IMR-90 (cell line): ENCODE results near the gene PANK3. TPM values are rescaled to one million over a fixed set of nuclear protein-coding genes. Genes with fewer than 3 reads are reported as not detected.

ENCODE experiments used
- ATAC-seq: fragments of 200-7000 bp; cut with Tn5 transposase; 2 replicates; pipeline ENCODE4 v1.9.1; 2020; ENCODE audit warnings: low read depth, mild to moderate bottlenecking, moderate library complexity
- BruUV-seq: library from RNA; stranded (reverse); fragments of 400-500 nt; replicated peaks from 2 replicates; lab custom pipeline; 2021; lab: Mats Ljungman, UMichigan
- CTCF ChIA-PET: fragments of 300-600 bp; formaldehyde crosslinking; extraction: SDS; loops from one replicate; lab custom pipeline; 2021; ENCODE audit warnings: antibody characterized with exemption; lab: Yijun Ruan, JAX
- POLR2A ChIA-PET: fragments of 300-600 bp; sonication (Branson Sonifier 250); formaldehyde crosslinking; loops from one replicate; lab custom pipeline; 2022; ENCODE audit warnings: antibody characterized with exemption; ENCODE audit not compliant: unreplicated experiment; lab: Charles Lee
- DNase-seq: peaks from one replicate; pipeline ENCODE4 v3.0.0; 2013
- H2AFZ ChIP-seq: replicated peaks from 2 replicates; pipeline ENCODE3; 2013; ENCODE audit warnings: low read length, mild to moderate bottlenecking; ENCODE audit not compliant: poor library complexity
- H2AK5ac ChIP-seq: 2 replicates; pipeline ENCODE4 v1.6.1; 2013; ENCODE audit warnings: low read depth, low read length, inconsistent platforms
- H2AK9ac ChIP-seq: replicated peaks from 2 replicates; pipeline ENCODE3; 2013; ENCODE audit warnings: mild to moderate bottlenecking, low read depth, low read length, moderate library complexity; ENCODE audit not compliant: poor library complexity
- H2BK120ac ChIP-seq: 2 replicates; pipeline ENCODE4 v1.6.1; 2013; ENCODE audit warnings: low read depth, low read length, inconsistent platforms
- H2BK15ac ChIP-seq: 3 replicates; pipeline ENCODE4 v1.6.1; 2013; ENCODE audit warnings: low read depth, low read length, inconsistent platforms
- H2BK20ac ChIP-seq: 2 replicates; pipeline ENCODE4 v1.6.1; 2013; ENCODE audit warnings: low read depth, mild to moderate bottlenecking, inconsistent platforms, low read length, moderate library complexity
- H2BK5ac ChIP-seq: 2 replicates; pipeline ENCODE4 v1.6.1; 2013; ENCODE audit warnings: mild to moderate bottlenecking, low read depth, low read length, inconsistent platforms; ENCODE audit not compliant: poor library complexity, severe bottlenecking
- H3K14ac ChIP-seq: replicated peaks from 2 replicates; pipeline ENCODE4 v1.6.1; 2013; ENCODE audit warnings: low read depth, low read length, inconsistent platforms
- H3K18ac ChIP-seq: 2 replicates; pipeline ENCODE4 v1.6.1; 2013; ENCODE audit warnings: low read depth, low read length, control low read depth
- H3K23ac ChIP-seq: 2 replicates; pipeline ENCODE4 v1.6.1; 2013; ENCODE audit warnings: low read depth, low read length, inconsistent platforms
- H3K27ac ChIP-seq: 2 replicates; pipeline ENCODE4 v1.5.1; 2013; ENCODE audit warnings: mild to moderate bottlenecking, control low read depth, low read length; ENCODE audit not compliant: insufficient read depth
- H3K27me3 ChIP-seq: 2 replicates; pipeline ENCODE4 v1.6.1; 2013; ENCODE audit warnings: low read length; ENCODE audit not compliant: control insufficient read depth, insufficient read depth
- H3K36me3 ChIP-seq: 2 replicates; pipeline ENCODE4 v1.6.1; 2013; ENCODE audit warnings: low read length, mixed read lengths; ENCODE audit not compliant: control insufficient read depth, insufficient read depth
- H3K4ac ChIP-seq: 2 replicates; pipeline ENCODE4 v1.6.1; 2013; ENCODE audit warnings: low read depth, low read length, inconsistent platforms
- H3K4me1 ChIP-seq: 2 replicates; pipeline ENCODE4 v1.6.1; 2013; ENCODE audit warnings: low read length, mixed read lengths; ENCODE audit not compliant: control insufficient read depth, insufficient read depth
- H3K4me2 ChIP-seq: 2 replicates; pipeline ENCODE4 v1.6.1; 2013; ENCODE audit warnings: low read depth, mild to moderate bottlenecking, control low read depth, low read length, moderate library complexity
- H3K4me3 ChIP-seq: 2 replicates; pipeline ENCODE4 v1.5.1; 2013; ENCODE audit warnings: low read depth, mild to moderate bottlenecking, control low read depth, low read length, moderate library complexity; ENCODE audit not compliant: insufficient read depth
- H3K56ac ChIP-seq: 2 replicates; pipeline ENCODE4 v1.6.1; 2013; ENCODE audit warnings: low read length, inconsistent platforms; ENCODE audit not compliant: insufficient read depth; ENCODE audit errors: extremely low read depth
- H3K79me1 ChIP-seq, 2 experiments: 2 replicates each; pipeline ENCODE4 v1.6.1; 2013; ENCODE audit warnings: low read length in 2 of 2, inconsistent platforms in 1 of 2, low read depth in 1 of 2
- H3K9ac ChIP-seq: 2 replicates; pipeline ENCODE4 v1.6.1; 2013; ENCODE audit warnings: low read depth, low read length, control low read depth
- H3K9me1 ChIP-seq: 2 replicates; pipeline ENCODE4 v1.6.1; 2013; ENCODE audit warnings: low read length, inconsistent platforms; ENCODE audit not compliant: insufficient read depth
- H3K9me3 ChIP-seq: 2 replicates; pipeline ENCODE4 v1.6.1; 2013; ENCODE audit warnings: low read length; ENCODE audit not compliant: control insufficient read depth, insufficient read depth
- H4K20me1 ChIP-seq: 2 replicates; pipeline ENCODE4 v1.6.1; 2013; ENCODE audit warnings: low read length, inconsistent platforms; ENCODE audit not compliant: insufficient read depth
- H4K5ac ChIP-seq: 2 replicates; pipeline ENCODE4 v1.6.1; 2013; ENCODE audit warnings: mild to moderate bottlenecking, low read depth, low read length, control low read depth
- H4K8ac ChIP-seq, 2 experiments: 2 replicates each; pipeline ENCODE4 v1.6.1; 2013; ENCODE audit warnings: low read depth in 2 of 2, low read length in 2 of 2, control low read depth in 1 of 2, inconsistent platforms in 1 of 2
- H4K91ac ChIP-seq: 2 replicates; pipeline ENCODE4 v1.6.1; 2013; ENCODE audit warnings: low read depth, low read length, inconsistent platforms; ENCODE audit not compliant: insufficient read depth
- CEBPB ChIP-seq: IDR thresholded peaks from 2 replicates; pipeline ENCODE4 v1.6.1; 2012; ENCODE audit warnings: low read depth, low read length, improper control_type of control experiment
- CHD1 ChIP-seq: IDR thresholded peaks from 2 replicates; pipeline ENCODE4 v1.6.1; 2012; ENCODE audit warnings: low read depth, low read length, improper control_type of control experiment
- FOS ChIP-seq: fragments of 150-350 bp; IDR thresholded peaks from 2 replicates; pipeline ENCODE4 v1.6.1; 2016; ENCODE audit warnings: low read depth, low read length
- MAZ ChIP-seq: IDR thresholded peaks from 2 replicates; pipeline ENCODE4 v1.6.1; 2012; ENCODE audit warnings: low read depth, mild to moderate bottlenecking, low read length, improper control_type of control experiment, moderate library complexity, borderline replicate concordance
- MXI1 ChIP-seq: IDR thresholded peaks from 2 replicates; pipeline ENCODE4 v1.6.1; 2012; ENCODE audit warnings: low read depth, mild to moderate bottlenecking, low read length, moderate library complexity, borderline replicate concordance
- NFE2L2 ChIP-seq: fragments of 150-350 bp; IDR thresholded peaks from 2 replicates; pipeline ENCODE4 v1.6.1; 2016; ENCODE audit warnings: low read depth, mild to moderate bottlenecking, low read length
- POLR2A ChIP-seq: IDR thresholded peaks from 2 replicates; pipeline ENCODE4 v1.6.1; 2012; ENCODE audit warnings: mild to moderate bottlenecking, low read depth, low read length
- RCOR1 ChIP-seq: IDR thresholded peaks from 2 replicates; pipeline ENCODE4 v1.6.1; 2012; ENCODE audit warnings: mild to moderate bottlenecking, low read length, improper control_type of control experiment; ENCODE audit not compliant: insufficient replicate concordance
- RFX5 ChIP-seq: IDR thresholded peaks from 2 replicates; pipeline ENCODE4 v1.8.0; 2012; ENCODE audit warnings: low read depth, mild to moderate bottlenecking, low read length, moderate library complexity
- SMC3 ChIP-seq: fragments of 150-350 bp; IDR thresholded peaks from 2 replicates; pipeline ENCODE4 v1.6.1; 2016; ENCODE audit warnings: low read depth, mild to moderate bottlenecking, antibody characterized with exemption, low read length, moderate library complexity
- WGBS, 2 experiments: methylation state at CpG; one replicate each; pipeline versions ENCODE4 v1.1.5 to v1.1.7; 2013; ENCODE audit warnings: missing lambda C conversion rate in 2 of 2; ENCODE audit not compliant: insufficient read length in 1 of 2; ENCODE audit errors: extremely low coverage in 2 of 2; 5-methylcytosine and 5-hydroxymethylcytosine counted together
- dilution Hi-C: fragments of 300-500 bp; cut with HindIII; formaldehyde crosslinking; loops from one replicate; pipeline ENCODE4 v1.14.3; 2018; ENCODE audit warnings: low sequenced_read_pairs; ENCODE audit not compliant: unreplicated experiment
- in situ Hi-C: fragments of 300-500 bp; cut with MboI; formaldehyde crosslinking; loops from 3 replicates; pipeline ENCODE4 v1.14.3; 2019; ENCODE audit warnings: low sequenced_read_pairs, inconsistent platforms, mixed read lengths
- intact Hi-C: fragments of 100-400 bp; cut with micrococcal nuclease; formaldehyde crosslinking; loops from 2 replicates; pipeline ENCODE4 v1.10.0; 2022
- polyA plus RNA-seq, 3 experiments: library from polyadenylated mRNA; depleted of rRNA; stranded (reverse); fragments of >200 nt; gene quantifications; 2 replicates each; pipeline ENCODE4 v1.2.3, GENCODE V29; 2012; ENCODE audit warnings: low replicate concordance in 1 of 3
- total RNA-seq: library from RNA; depleted of rRNA; stranded (reverse); fragments of >200 nt; gene quantifications from 2 replicates; pipeline ENCODE4 v1.2.3, GENCODE V29; 2012
- TF ChIP-seq, protein P1 (sequence below): fragments of 150-350 bp; IDR thresholded peaks from 2 replicates; pipeline ENCODE4 v1.6.1; 2017; ENCODE audit warnings: mild to moderate bottlenecking, antibody characterized with exemption, low read length, low read depth
- TF ChIP-seq, protein P2 (sequence below): fragments of 150-350 bp; IDR thresholded peaks from 2 replicates; pipeline ENCODE4 v1.6.1; 2016; ENCODE audit warnings: low read depth, mild to moderate bottlenecking, low read length, moderate library complexity, borderline replicate concordance
- TF ChIP-seq, protein P3 (sequence below): conservative IDR thresholded peaks from 2 replicates; pipeline ENCODE4 v1.5.1; 2012; ENCODE audit warnings: mild to moderate bottlenecking, low read depth, low read length, improper control_type of control experiment

The PANK3 gene
- total and polyA plus RNA-seq, 2 of the 4 experiments (the other 2 are of a cell fraction), result 6.9 to 21.0 TPM

DNA sequence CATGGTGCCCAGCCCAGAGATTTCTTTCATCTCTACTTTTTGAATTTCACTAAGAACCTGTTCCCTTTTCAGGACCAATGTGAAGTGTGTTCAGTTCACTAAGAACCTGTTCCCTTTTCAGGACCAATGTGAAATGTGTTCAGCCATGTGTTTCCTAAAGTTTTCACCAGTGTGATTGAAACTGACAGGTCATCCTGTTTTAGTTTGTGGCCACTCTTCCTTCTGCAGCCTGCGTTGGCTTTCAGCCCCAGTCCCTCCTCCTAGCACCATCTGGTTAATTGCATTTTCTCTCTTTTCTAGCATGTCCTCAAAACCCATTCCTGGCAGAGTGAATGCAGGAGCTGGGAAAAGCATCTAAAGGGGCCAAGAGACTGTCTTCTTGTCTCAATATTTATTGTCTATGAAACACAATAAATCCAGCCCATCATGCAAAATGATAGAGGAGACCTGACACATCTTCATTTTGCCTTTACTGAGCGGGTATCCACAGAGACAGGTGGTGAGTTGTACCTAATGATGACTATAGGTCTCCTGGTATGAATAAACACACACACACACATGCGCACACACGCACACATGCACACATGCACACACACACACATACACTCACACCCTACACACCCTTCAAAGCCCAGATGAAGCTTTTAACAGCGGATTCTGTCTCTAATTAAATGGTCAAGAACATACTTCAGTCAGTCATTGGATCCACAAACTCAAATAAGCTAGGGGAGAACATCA, 6.1 kb upstream of the PANK3 start:
- intact Hi-C loops (no loop called here), in situ Hi-C loops (no loop called here), dilution Hi-C loops (no loop called here)
- H4K20me1 ChIP-seq, result no peaks in the 10 kb centered on the region
- 89% methylated on average over 2 of the region's 5 CpGs; no CpG with 5 or more reads in 1 of the 2 experiments for WGBS, 2 experiments
- no peak overlapping the region for H4K8ac ChIP-seq
- H3K4me3 ChIP-seq, result no peak overlapping the region
- no peak overlapping the region for H3K56ac ChIP-seq
- no peak overlapping the region for H3K27ac ChIP-seq
- H3K18ac ChIP-seq, result no peak overlapping the region
- no peak for ATAC-seq
- no peaks in the 10 kb centered on the region for H3K36me3 ChIP-seq
- no peaks in the 10 kb centered on the region for H3K79me1 ChIP-seq
- no peak for DNase-seq
- H2AFZ ChIP-seq, result no peak overlapping the region
- H4K91ac ChIP-seq, result no peak overlapping the region
- no peak overlapping the region for H3K4me2 ChIP-seq
- H3K9me3 ChIP-seq, result no peaks in the 10 kb centered on the region
- no peaks in the 10 kb centered on the region for H3K4me1 ChIP-seq
- H3K9ac ChIP-seq, result no peak overlapping the region
- H2BK20ac ChIP-seq, result no peak overlapping the region
- no peak overlapping the region for H3K23ac ChIP-seq
- no peaks in the 10 kb centered on the region for H3K9me1 ChIP-seq
- no peak overlapping the region for H3K4ac ChIP-seq
- H2AK9ac ChIP-seq, result no peak overlapping the region
- H2BK5ac ChIP-seq, result no peak overlapping the region
- H4K5ac ChIP-seq, result no peak overlapping the region
- peaks cover 5% of the 10 kb centered on the region for H3K27me3 ChIP-seq
- no peak overlapping the region for H2AK5ac ChIP-seq
- ChIA-PET POLR2A (no interaction called here), CTCF (no interaction called here)
- H3K14ac ChIP-seq, result no peak overlapping the region
- no peak for TF ChIP-seq NFE2L2
- no peak for TF ChIP-seq MXI1
- TF ChIP-seq, protein P1, sequence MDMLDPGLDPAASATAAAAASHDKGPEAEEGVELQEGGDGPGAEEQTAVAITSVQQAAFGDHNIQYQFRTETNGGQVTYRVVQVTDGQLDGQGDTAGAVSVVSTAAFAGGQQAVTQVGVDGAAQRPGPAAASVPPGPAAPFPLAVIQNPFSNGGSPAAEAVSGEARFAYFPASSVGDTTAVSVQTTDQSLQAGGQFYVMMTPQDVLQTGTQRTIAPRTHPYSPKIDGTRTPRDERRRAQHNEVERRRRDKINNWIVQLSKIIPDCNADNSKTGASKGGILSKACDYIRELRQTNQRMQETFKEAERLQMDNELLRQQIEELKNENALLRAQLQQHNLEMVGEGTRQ, result no peak
- no peak for TF ChIP-seq CHD1
- TF ChIP-seq, protein P2, sequence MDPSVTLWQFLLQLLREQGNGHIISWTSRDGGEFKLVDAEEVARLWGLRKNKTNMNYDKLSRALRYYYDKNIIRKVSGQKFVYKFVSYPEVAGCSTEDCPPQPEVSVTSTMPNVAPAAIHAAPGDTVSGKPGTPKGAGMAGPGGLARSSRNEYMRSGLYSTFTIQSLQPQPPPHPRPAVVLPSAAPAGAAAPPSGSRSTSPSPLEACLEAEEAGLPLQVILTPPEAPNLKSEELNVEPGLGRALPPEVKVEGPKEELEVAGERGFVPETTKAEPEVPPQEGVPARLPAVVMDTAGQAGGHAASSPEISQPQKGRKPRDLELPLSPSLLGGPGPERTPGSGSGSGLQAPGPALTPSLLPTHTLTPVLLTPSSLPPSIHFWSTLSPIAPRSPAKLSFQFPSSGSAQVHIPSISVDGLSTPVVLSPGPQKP, result no peak
- TF ChIP-seq MAZ, result no peak
- TF ChIP-seq CEBPB, result no peak
- TF ChIP-seq, protein P3, sequence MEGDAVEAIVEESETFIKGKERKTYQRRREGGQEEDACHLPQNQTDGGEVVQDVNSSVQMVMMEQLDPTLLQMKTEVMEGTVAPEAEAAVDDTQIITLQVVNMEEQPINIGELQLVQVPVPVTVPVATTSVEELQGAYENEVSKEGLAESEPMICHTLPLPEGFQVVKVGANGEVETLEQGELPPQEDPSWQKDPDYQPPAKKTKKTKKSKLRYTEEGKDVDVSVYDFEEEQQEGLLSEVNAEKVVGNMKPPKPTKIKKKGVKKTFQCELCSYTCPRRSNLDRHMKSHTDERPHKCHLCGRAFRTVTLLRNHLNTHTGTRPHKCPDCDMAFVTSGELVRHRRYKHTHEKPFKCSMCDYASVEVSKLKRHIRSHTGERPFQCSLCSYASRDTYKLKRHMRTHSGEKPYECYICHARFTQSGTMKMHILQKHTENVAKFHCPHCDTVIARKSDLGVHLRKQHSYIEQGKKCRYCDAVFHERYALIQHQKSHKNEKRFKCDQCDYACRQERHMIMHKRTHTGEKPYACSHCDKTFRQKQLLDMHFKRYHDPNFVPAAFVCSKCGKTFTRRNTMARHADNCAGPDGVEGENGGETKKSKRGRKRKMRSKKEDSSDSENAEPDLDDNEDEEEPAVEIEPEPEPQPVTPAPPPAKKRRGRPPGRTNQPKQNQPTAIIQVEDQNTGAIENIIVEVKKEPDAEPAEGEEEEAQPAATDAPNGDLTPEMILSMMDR, result no peak
- TF ChIP-seq RCOR1, result no peak
- TF ChIP-seq SMC3, result no peak
- TF ChIP-seq POLR2A, result no peak
- TF ChIP-seq RFX5, result no peak
- no peak for TF ChIP-seq FOS
- BruUV-seq, result no TSS peak
- no peak overlapping the region for H2BK120ac ChIP-seq
- no peak overlapping the region for H2BK15ac ChIP-seq
